GM04504 (cell line): ENCODE results near the gene AP3M1.
"Not testable (repeated sequence)": the region's sequence is repeated elsewhere in the genome, so short reads cannot be mapped to it uniquely, and the experiment has no call there.

Experiments
- DNase-seq: peaks from one replicate; pipeline ENCODE4 v3.0.0-alpha.2; 2012; ENCODE audit warnings: low read depth

The AP3M1 gene, protein sequence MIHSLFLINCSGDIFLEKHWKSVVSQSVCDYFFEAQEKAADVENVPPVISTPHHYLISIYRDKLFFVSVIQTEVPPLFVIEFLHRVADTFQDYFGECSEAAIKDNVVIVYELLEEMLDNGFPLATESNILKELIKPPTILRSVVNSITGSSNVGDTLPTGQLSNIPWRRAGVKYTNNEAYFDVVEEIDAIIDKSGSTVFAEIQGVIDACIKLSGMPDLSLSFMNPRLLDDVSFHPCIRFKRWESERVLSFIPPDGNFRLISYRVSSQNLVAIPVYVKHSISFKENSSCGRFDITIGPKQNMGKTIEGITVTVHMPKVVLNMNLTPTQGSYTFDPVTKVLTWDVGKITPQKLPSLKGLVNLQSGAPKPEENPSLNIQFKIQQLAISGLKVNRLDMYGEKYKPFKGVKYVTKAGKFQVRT

GRCh38 chr10:74150204-74150989 lies at the start of gene AP3M1:
Gene AP3M1 (minus strand): TSS chr10:74150828. CDS start chr10:74138379, 12,449 bp downstream.
- DNase-seq = peak; percentile 26

DNA sequence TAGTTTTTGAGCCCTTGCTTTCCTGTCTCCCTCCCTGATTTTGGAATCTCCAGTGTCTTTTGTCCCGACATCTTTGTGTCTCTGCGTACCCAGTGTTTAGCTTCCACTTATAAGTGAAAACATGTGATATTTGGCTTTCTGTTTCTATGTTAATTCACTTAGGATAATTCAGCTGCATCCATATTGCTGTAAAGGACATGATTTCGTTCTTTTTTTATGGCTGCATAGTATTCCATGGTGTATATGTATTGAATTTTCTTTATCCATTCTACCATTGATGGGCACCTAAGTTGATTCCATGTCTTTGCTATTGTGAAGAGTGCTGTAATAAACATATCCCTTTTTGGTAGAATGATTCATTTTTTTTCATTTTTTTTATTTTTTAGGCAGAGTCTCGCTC lies 48.7 kb upstream of the AP3M1 start:
- DNase-seq = no peak

- DNase-seq = no peak
Observed at GRCh38 chr10:74194999-74195398, 44.4 kb upstream of the AP3M1 start.

GRCh38 chr10:74194545-74194944 lies 43.9 kb upstream of the AP3M1 start:
- DNase-seq = no peak

GRCh38 chr10:74190494-74190893 lies 39.9 kb upstream of the AP3M1 start:
- DNase-seq = no peak

- peak; percentile 85 for DNase-seq
Observed at GRCh38 chr10:74189999-74190421, 39.4 kb upstream of the AP3M1 start.

- DNase-seq = not testable (repeated sequence)
Observed at GRCh38 chr10:74188617-74189016, 38.0 kb upstream of the AP3M1 start.

GRCh38 chr10:74187237-74187636 lies 36.6 kb upstream of the AP3M1 start:
- no peak for DNase-seq

GRCh38 chr10:74186678-74187077 lies 36.0 kb upstream of the AP3M1 start:
- DNase-seq = no peak

- no peak for DNase-seq
Observed at GRCh38 chr10:74179111-74179710, 28.6 kb upstream of the AP3M1 start.

DNA sequence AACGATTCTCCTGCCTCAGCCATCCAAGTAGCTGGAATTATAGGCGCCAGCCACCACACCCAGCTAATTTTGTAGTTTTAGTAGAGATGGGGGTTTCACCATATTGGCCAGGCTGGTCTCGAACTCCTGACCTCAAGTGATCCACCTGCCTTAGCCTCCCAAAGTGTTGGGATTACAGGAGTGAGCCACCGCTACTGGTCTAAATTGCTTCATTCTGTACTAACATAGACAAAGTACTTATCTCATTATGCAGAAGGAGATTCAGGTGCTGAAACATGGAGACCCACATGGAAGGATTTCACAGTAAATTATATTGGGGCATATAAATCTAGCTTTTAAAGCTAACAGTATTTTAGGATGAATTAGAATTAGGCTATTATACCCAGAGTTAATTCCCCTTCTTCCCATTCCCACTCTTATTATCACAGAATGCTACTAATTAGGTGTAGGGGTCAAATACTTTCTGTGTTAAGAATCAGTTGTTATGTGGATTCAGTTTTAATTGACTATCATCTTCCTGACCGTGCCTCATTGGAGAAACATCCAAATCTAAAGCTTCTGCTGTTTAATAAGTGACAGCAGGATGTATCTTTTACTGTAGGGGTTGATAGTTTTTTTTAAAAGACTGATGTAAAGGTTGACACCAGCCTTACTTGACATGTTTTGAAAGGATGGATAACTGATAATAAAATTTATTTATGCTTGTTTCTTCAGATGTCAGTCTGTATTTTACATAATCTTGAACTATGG lies 27.6 kb upstream of the AP3M1 start:
- no peak for DNase-seq

DNA sequence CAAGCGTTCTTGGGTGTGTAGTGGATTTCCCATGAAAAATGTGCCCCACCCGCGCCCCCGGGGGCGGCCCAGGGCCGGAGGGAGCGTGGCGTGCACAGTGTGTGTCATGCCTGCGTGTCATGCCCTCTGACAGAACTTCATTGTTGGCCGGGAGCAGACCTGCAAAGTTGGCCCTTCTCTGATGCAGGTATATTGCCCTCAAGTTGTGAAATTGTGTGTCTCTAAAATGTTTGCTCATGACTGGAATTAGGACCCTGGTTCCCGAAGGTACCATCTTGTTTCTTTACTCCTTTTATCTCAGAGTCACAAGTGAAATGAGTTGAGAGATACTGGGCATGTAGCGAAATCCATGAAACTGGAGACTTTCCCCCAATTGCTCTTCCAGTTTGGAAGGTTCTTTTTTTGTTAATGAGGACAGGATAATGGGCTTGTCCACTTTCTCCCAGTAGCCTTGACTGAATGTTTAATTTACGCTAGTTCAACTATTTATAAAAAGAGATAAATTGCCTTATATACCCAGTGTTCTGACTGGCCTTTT lies 26.6 kb upstream of the AP3M1 start:
- DNase-seq = no peak

GRCh38 chr10:74176380-74177139 lies 25.9 kb upstream of the AP3M1 start:
- DNase-seq = peak; percentile 92

DNA sequence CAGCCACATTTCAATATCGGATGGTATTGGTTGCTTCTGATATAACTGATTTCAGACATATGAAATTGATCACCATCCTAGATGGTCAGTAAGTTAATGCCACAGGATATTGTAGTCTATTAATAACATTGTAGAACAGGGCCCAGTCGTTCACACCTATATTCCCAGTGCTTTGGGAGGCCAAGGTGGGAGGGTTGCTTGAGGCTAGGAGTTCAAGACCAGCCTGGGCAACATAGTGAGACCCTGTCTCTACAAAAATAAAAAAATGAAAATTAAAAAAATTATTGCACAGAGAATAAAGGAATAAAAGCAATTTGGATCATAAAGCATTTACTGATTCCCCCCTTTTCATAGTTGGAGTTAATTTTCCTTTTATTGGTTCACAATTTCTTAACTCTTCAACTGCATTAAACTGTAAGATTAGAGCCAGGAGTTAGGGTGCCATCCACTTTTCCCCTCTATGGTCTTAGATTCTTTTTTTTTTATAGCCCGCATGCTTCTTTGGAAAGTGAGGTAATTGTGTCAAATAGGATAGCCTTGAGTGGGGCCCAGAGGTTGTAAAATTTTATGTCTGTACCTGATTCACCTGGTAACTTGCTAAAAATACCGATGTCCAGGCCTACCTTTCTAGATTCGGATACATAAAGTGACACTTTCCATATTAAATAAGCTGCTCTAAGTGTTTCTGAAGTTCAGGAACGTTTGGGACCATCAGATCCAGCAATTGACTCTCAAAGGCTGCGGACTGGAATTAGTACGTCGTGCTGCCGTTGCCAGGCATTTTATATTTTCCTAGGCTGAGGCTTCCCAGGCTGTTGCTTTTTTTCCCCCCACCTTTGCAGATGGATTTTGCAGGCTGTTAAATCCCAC lies 25.1 kb upstream of the AP3M1 start:
- DNase-seq = no peak

- no peak for DNase-seq
Observed at GRCh38 chr10:74174521-74174920, 23.9 kb upstream of the AP3M1 start.

GRCh38 chr10:74171625-74172024 lies 21.0 kb upstream of the AP3M1 start:
- no peak for DNase-seq

DNA sequence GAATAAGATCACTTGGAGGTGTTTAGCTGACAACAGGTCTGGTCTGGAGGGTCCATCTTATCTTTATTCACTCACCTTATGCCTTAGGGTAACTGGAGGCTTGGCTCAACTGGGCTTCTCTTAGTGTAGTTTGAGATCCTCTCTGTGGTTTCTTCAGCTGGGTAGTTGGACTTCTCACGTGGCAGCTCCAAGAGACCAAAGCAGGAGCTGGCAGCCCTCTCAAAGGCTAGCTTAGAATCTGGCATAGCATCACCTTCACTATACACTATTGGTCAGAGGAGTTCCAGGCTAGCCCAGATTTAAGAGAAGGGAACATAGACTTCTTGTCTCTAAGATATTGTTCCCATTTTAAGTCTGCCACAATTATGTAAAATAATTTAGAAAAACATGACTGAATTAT lies 16.8 kb upstream of the AP3M1 start:
- DNase-seq = no peak

GRCh38 chr10:74165530-74165901 lies 14.9 kb upstream of the AP3M1 start:
- DNase-seq = no peak

DNA sequence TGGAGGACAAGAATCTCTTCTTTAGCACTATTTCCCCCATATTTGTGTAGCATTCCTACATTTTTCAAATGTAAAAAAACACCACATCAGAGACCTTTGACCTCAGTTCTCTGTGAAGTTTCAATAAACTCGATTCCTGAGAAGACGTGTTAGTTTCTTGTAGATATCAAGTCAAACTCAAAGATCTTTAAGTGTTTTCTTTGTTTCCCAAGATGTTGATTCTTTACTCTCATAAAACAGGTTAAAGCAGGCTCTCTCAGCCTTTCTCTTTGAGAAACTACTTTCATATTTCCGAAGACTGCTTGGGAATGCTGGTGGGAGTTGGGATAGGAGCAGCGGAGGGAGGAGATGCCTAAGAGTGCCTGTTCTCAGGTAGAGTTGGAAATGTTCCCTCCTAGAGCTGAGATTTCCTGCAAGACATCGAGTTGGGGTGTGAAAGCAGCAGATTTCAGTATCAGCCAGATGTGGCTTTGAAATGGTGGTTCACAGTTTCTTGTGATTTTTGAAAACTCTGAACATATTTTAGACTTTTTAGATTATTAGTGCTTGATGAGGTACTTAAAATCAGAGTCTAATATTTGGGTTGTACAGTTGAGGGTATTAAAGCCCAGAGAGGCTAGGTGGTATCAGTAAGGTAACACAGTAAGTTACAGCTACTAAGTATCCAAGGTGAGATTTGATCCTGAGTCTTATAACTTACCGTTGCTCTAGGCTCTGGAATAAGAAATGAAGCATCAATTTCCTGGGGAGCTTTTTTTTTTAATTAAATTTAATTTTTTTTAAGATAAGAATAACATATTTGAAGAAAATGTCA lies 14.3 kb upstream of the AP3M1 start:
- no peak for DNase-seq
